Vagina (tissue), 2 donors: ENCODE data around the gene DPF3.

ENCODE experiments used
- CTCF ChIP-seq, 3 experiments: fragments of 450-650 bp in 2 of 3; fragments of 200-600 bp in 1 of 3; sonication (generic) in 1 of 3; IDR thresholded peaks; one replicate each; pipeline ENCODE4 v1.5.1; 2017 to 2019; ENCODE audit warnings: antibody characterized with exemption in 3 of 3, mild to moderate bottlenecking in 2 of 3, moderate library complexity in 2 of 3
- POLR2A ChIP-seq, 2 donors: fragments of 450-650 bp; IDR thresholded peaks; one replicate each; pipeline ENCODE4 v1.6.1; 2017; ENCODE audit warnings: antibody characterized with exemption in 2 of 2, mild to moderate bottlenecking in 2 of 2, moderate library complexity in 2 of 2

GRCh38 chr14:72597252-72598233 is 296.4 kb downstream of the DPF3 start:
- TF ChIP-seq POLR2A (IDR thresholded peaks at IDR 0.05) = no peak
- no peak for TF ChIP-seq CTCF (IDR thresholded peaks at IDR 0.05)
